Caki2 (cell line): Measurements from ENCODE around the gene MORF4L1. TPM values are rescaled to one million over a fixed set of nuclear protein-coding genes. Genes with fewer than 3 reads are reported as not detected.

ENCODE experiments used
- DNase-seq: peaks from one replicate; pipeline ENCODE4 v3.0.0-alpha.2; 2015; ENCODE audit warnings: low read depth
- in situ Hi-C: cut with HindIII; loops from 2 replicates; pipeline ENCODE4 v1.10.0; 2016; ENCODE audit warnings: low sequenced_read_pairs, low pct_unique_long_range_greater_than_20kb, mixed read lengths
- total RNA-seq: library from RNA; depleted of rRNA; stranded (reverse); fragments of >200 nt; shearing (Covaris generic); gene quantifications from 2 replicates; pipeline ENCODE4 v1.2.3, GENCODE V29; 2014; ENCODE audit warnings: low replicate concordance; rRNA removed

The MORF4L1 gene
- total RNA-seq, 1 experiment from 2014 or later: 373 TPM

GRCh38 chr15:78933187-78933822, 60.6 kb downstream of the MORF4L1 start:
- in situ Hi-C loops: no loop called here
- no peak for DNase-seq

DNA sequence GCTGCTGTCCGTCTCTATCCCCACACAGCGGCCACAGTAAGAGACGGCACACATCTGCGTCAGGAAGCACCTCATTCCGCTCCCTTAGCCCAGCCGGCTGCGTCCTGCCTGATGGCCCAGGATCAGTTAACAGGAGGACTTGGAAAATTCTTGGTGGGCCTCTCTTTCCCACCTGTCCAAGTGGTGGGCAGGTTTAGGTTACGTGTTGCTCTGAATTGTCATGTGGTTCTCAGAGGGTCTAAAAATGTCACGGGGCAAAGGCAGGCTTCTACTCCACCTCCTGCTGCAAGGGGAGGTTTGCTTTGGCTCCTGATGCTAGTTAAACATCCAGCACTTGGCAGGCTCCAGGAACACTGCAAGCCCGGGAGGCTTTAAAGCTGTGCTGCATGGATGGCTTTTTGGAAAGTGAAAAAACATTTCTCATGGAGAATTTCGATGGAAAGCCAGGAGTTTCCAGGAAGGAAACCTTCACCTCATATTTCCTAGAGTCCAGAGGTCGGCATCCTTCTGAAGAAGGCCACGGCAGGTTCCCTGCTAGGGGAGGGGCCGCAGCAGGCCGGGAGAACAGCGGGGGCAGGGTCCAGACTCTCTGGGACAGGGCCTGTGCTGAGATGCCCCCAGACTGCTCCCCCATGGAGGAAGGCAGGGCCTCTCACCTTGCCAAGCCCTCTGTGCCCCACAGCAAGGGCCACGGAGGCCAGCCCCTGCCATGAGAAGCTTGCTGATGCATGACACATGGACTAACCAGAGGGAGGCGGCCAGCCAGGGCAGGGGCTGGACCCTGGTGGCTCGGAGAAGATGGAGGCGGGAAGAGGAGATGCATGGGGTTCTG, 61.3 kb downstream of the MORF4L1 start:
- in situ Hi-C loops: no loop called here

GRCh38 chr15:78934655-78935023, 61.9 kb downstream of the MORF4L1 start:
- no peak for DNase-seq
- in situ Hi-C loops: no loop called here

More for the DNA sequence above, 61.3 kb downstream of the MORF4L1 start:
- no peak for DNase-seq

- in situ Hi-C loops: no loop called here
- no peak for DNase-seq
These were observed 64.5 kb downstream of the MORF4L1 start for GRCh38 chr15:78937132-78937739.

- no peak for DNase-seq
- in situ Hi-C loops: no loop called here
These were observed 66.2 kb downstream of the MORF4L1 start for GRCh38 chr15:78938658-78939488.

GRCh38 chr15:78942741-78943140, 70.1 kb downstream of the MORF4L1 start:
- no peak for DNase-seq
- in situ Hi-C loops: no loop called here

DNA sequence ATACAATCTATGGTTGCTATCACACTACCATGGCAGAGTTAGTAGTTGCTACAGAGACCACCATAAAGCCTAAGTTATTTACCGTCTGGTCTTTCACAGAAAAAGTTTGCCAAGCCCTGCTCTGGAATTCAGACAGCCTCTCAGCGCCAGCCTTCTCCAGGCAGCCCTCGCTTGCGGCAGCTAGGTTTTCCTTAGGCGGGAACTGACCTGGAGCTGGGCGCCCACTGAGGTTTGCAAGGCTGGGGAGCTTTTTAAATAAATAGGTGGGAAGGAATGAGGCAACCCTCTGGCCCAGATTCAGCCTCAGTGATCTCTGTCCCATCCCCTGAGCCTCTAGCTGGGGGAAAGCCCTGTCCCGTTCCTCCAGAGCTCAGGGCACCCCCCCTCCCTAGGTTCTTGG, 71.0 kb downstream of the MORF4L1 start:
- no peak for DNase-seq
- in situ Hi-C loops: no loop called here

DNA sequence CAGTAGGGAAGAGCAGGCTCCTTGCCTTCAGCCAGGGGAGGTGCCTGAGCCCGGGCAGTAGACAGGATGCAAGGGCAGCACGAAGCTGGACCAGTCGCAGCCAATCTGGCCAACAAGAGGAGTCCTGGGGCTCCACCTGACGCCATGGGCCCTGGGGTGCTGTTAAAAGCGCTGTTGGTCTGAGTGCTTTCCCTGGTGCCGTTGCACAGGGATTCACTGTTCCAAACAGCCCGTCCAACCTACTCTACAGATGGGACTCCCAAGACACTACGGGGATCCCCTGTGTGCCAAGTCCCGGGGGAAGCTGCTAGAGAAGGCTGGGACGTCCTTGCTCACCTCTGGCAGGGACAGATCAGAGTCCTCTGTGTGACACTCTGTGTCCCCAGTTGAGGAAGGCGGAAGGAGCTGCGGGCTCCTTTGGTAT, 71.5 kb downstream of the MORF4L1 start:
- in situ Hi-C loops: no loop called here
- DNase-seq: no peak

GRCh38 chr15:78944669-78945407, 72.1 kb downstream of the MORF4L1 start, which contains the start of gene CTSH:
Gene CTSH (minus strand): TSS chr15:78945046. CDS start chr15:78944981, 65 bp downstream.
- peak; percentile 51 for DNase-seq
- in situ Hi-C loops: no loop called here

GRCh38 chr15:78946493-78946892, 73.8 kb downstream of the MORF4L1 start:
- in situ Hi-C loops: no loop called here
- DNase-seq: no peak

DNA sequence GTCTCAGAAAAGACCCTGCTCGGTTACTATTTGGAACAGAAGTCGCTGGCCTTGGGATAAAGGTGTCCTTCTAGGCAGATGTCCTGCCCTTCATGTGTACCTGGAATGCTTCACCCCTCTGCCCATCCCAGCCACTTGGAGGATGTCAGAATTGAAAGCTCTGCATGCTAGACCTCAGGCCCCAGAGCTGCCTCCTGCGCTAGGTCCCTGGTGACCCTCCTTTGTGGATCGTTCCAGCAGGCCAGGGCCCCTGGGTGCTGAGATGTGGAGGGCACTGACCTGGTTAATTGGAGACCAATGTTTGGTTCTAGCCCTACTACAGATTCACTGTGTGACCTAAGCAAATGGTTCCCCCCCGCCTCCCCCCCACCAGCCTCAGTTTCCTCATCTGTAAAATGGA, 74.8 kb downstream of the MORF4L1 start:
- no peak for DNase-seq
- in situ Hi-C loops: no loop called here

Other genes with a start within 250 kb of the MORF4L1 start
- 6.5 TPM in 1 of 2 replicates, not detected in the other for gene CHRNB4, start 231.7 kb upstream of the MORF4L1 start, total RNA-seq
- 4.6 and 5.7 TPM in 2 replicates for gene ADAMTS7, start 61.4 kb upstream of the MORF4L1 start, total RNA-seq
- 123 and 130 TPM in 2 replicates for gene CTSH, start 72.2 kb downstream of the MORF4L1 start, total RNA-seq
- gene RASGRF1, start 217.9 kb downstream of the MORF4L1 start, total RNA-seq: not detected in 2 replicates